Islet of Langerhans (tissue), 1 donor: Measurements from ENCODE around the gene PPP6R2.

Experiments used
- FAIRE-seq: peaks from one replicate; lab custom pipeline; 2011; peaks lifted over from hg19 to GRCh38; lab: Jason Lieb, UNC

The PPP6R2 gene

DNA sequence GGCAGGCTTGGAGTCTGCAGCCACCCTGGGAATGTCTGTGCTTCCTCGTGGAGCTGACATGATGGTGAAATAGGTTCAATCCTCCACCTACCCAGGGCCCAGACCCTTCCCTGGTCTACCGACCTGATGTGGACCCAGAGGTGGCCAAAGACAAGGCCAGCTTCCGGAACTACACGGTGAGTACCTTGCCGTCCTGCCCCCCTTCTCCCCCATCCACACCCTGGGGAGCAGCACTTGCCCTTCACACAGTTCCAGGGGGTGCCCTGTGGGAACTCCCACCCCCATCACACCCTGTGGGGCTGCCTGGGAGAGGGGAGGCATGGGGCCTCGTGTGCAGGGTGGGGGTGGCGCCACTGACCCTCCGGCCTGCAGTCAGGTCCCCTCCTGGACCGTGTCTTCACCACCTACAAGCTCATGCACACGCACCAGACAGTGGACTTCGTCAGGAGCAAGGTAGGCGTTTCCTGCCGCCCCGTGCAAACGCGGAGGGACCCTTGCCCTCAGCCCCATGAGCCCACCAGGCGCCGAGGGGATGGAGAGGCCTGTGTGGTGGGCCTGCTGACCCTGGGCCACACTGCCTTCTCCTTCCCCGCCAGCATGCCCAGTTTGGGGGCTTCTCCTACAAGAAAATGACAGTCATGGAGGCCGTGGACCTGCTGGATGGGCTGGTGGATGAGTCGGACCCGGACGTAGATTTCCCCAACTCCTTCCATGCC is 144.3 kb downstream of the PPP6R2 start:
- FAIRE-seq: no peak

DNA sequence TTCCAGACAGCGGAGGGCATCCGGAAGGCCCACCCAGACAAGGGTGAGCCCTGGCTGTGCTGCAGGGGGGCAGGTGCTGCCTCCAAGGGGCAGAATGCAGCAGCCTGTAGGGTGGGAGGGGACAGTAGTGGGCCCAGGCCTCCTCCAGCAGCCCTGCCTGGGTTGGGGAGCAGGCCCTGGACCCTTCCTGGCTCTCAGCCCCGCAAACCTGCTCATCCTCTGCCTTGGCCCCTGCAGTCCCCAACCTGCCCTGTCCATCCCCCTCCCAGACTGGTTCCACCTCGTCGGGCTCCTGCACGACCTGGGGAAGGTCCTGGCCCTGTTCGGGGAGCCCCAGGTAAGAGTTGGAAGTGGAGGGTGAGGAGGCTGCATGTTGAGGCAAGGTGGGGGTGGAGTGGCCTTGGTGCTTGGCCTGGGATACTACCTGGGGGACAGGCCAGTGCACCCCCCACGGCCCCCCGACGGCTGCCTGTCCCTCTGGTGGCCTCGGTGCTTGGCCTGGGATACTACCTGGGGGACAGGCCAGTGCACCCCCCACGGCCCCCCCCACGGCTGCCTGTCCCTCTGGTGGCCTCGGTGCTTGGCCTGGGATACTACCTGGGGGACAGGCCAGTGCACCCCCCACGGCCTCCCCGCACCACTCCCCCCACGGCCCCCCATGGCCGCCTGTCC is 145.0 kb downstream of the PPP6R2 start:
- no peak for FAIRE-seq

GRCh38 chr22:50488886-50489285 is 145.8 kb downstream of the PPP6R2 start:
- FAIRE-seq: no peak

DNA sequence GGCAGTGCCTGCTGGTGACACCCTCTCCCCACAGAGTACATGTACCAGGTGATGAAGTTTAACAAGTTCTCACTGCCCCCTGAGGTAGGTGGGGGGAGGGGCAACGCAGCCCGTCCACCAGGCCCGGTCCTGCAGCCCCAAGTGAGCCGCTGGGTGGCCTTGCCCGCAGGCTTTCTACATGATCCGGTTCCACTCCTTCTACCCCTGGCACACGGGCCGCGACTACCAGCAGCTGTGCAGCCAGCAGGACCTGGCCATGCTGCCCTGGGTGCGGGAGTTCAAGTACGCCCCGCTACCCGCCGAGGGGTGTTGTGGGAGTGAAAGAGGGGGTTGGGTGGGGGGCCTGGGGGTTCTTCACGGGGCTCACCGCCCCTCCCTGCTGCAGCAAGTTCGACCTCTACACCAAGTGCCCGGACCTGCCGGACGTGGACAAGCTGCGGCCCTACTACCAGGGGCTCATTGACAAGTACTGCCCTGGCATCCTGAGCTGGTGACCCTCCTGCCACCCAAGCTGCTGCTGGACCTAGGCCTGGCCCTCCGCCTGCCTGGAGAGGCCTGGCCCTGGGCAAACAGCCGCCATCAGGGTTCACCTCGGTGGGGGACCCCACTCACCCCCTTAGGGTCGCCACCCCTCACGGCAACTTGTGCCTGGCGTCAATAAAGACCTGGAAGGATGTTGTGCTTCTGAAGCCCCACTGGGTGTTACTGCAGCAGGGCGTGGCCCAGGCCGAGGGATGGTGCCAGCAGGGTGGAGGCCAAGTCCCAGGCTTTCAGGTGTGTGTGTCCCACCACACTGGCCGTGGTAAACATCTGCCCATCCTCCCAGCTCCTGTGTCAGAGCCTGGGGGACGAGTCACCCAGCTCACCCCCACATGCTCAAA is 146.5 kb downstream of the PPP6R2 start:
- no peak for FAIRE-seq

DNA sequence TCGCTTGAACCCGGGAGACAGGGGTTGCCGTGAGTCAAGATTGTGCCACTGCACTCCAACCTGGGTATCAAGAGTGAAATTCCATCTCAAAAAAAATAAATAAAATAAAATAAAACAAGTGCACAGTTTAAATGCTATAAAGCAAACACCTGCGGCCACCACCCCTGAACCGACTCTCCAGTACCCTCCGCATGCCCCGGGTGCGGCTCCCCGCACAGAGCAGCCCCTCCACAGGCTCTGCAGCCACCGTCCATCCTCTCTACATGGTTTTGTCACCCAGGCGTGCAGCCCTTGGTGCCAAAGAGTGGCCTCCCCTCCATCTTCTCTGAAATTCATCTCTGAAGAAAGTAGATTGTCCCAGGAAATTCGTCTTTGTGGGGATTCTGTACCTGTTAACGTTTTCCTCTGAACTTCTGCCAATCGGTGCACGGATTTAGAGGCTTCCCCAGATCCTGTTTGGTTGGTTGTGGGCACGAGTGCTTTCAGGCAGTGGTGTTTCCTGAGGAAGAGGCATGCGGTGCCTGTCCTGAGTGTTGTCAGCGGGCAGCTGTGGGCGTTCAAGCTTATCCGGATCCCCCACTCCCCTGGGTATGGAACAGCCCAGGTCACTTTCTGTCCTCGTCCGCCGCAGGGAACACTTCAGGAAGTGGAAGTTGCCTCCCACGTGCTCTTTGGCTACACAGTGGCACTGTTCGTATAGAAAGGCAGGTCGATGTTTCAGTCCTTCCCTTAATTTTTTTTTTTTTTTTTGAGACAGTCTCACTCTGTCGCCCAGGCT is 147.6 kb downstream of the PPP6R2 start:
- no peak for FAIRE-seq
